T-cell (primary cell): ENCODE data around the gene ESR1. TPM values are rescaled to one million over a fixed set of nuclear protein-coding genes. Genes with fewer than 3 reads are reported as not detected.

Source experiments
- ATAC-seq, 4 experiments: fragments of 200-7000 bp in 3 of 4; fragments of 150-1000 bp in 1 of 4; cut with Tn5 transposase; replicated peaks in 1 of 4; 1 replicate in 3 of 4; 2 replicates in 1 of 4; pipeline ENCODE4 v1.10.0; 2021; ENCODE audit warnings: moderate library complexity in 3 of 4, mild to moderate bottlenecking in 2 of 4, moderate number of reproducible peaks in 1 of 4
- CTCF ChIA-PET, 2 donors: fragments of 300-600 bp; sonication (Branson Sonifier 250); formaldehyde crosslinking; loops; one replicate each; lab custom pipeline; 2022; ENCODE audit warnings: antibody characterized with exemption in 2 of 2; lab: Charles Lee
- POLR2A ChIA-PET, 2 donors: fragments of 300-600 bp; sonication (Branson Sonifier 250); formaldehyde crosslinking; loops; one replicate each; lab custom pipeline; 2022; ENCODE audit warnings: antibody characterized with exemption in 2 of 2; lab: Charles Lee
- DNase-seq, 35 experiments: peaks; one replicate each; pipeline versions ENCODE4 v3.0.0 to v3.0.0-alpha.2; 2013 to 2023
- H3K27ac ChIP-seq: one replicate; pipeline ENCODE4 v1.5.1; 2013; ENCODE audit warnings: low read length
- H3K27me3 ChIP-seq, 2 experiments: replicated peaks in 1 of 2; 1 replicate in 1 of 2; 2 replicates in 1 of 2; pipeline versions ENCODE4 v1.6.1 to v1.7.0; 2013; ENCODE audit warnings: low read length in 1 of 2, mixed read lengths in 1 of 2; ENCODE audit not compliant: control insufficient read depth in 2 of 2, insufficient read depth in 2 of 2; ENCODE audit errors: extremely low read depth in 1 of 2
- H3K36me3 ChIP-seq, 2 donors: 1 replicate in 1 of 2; 2 replicates in 1 of 2; pipeline versions ENCODE4 v1.6.1 to v1.7.0; 2013; ENCODE audit warnings: low read length in 1 of 2; ENCODE audit not compliant: control insufficient read depth in 2 of 2, insufficient read depth in 1 of 2; ENCODE audit errors: extremely low read depth in 1 of 2
- H3K4me1 ChIP-seq, 2 experiments: 1 replicate in 1 of 2; 2 replicates in 1 of 2; pipeline versions ENCODE4 v1.6.1 to v1.7.0; 2013; ENCODE audit warnings: low read length in 2 of 2, mixed read lengths in 1 of 2; ENCODE audit not compliant: insufficient read depth in 2 of 2, control insufficient read depth in 1 of 2; ENCODE audit errors: extremely low read depth in 1 of 2
- H3K4me3 ChIP-seq, 2 donors: 1 replicate in 1 of 2; 2 replicates in 1 of 2; pipeline versions ENCODE4 v1.5.1 to v1.7.0; 2013; ENCODE audit warnings: mild to moderate bottlenecking in 2 of 2, low read length in 1 of 2, moderate library complexity in 1 of 2; ENCODE audit not compliant: control insufficient read depth in 1 of 2; ENCODE audit errors: extremely low read depth in 1 of 2
- H3K9me3 ChIP-seq: 2 replicates; pipeline ENCODE4 v1.7.0; 2013
- H3K27ac Mint-ChIP-seq, 2 donors: one replicate each; pipeline ENCODE4 v1.8.0; 2020 to 2021; ENCODE audit warnings: mild to moderate bottlenecking in 2 of 2, mixed read lengths in 2 of 2
- H3K27me3 Mint-ChIP-seq, 2 donors: one replicate each; pipeline ENCODE4 v1.8.0; 2021 to 2022; ENCODE audit warnings: mixed read lengths in 2 of 2
- H3K36me3 Mint-ChIP-seq: one replicate; pipeline ENCODE4 v1.8.0; 2021; ENCODE audit warnings: mixed read lengths
- H3K4me1 Mint-ChIP-seq, 3 donors: one replicate each; pipeline ENCODE4 v1.8.0; 2020 to 2022; ENCODE audit warnings: mixed read lengths in 3 of 3, mild to moderate bottlenecking in 1 of 3
- H3K4me3 Mint-ChIP-seq, 3 donors: one replicate each; pipeline ENCODE4 v1.8.0; 2020 to 2022; ENCODE audit warnings: mild to moderate bottlenecking in 3 of 3, mixed read lengths in 3 of 3, moderate library complexity in 3 of 3
- H3K9me3 Mint-ChIP-seq, 3 donors: one replicate each; pipeline ENCODE4 v1.8.0; 2020 to 2022; ENCODE audit warnings: mixed read lengths in 3 of 3
- WGBS: methylation state at CpG from one replicate; pipeline ENCODE4 v1.1.5; 2013; ENCODE audit warnings: missing lambda C conversion rate; ENCODE audit not compliant: insufficient coverage; 5-methylcytosine and 5-hydroxymethylcytosine counted together
- total RNA-seq, 35 experiments: library from RNA in 6 of 35; stranded (reverse) in 6 of 35; fragments of 120-200 nt in 1 of 35; gene quantifications; one replicate each; pipeline versions ENCODE4 v1.2.1 to v1.2.4 and lab custom pipeline; 2013 to 2026

The ESR1 gene
- total RNA-seq, 5 donors from 2014 or later (not counting 1 experiment from before 2014, with no cell fraction given) = 1.5 to 7.3 (median 5.8) TPM

- ChIA-PET POLR2A (no interaction called here), CTCF (no interaction called here)
- Mint-ChIP-seq H3K27ac (no peak overlapping the region), H3K4me3 (no peak overlapping the region), H3K9me3 (peaks cover 0 to 9% (median 5%) of the 10 kb centered on the region in 3 donors), H3K27me3 (no peaks in the 10 kb centered on the region), H3K4me1 (no peaks in the 10 kb centered on the region), H3K36me3 (peaks cover 3% of the 10 kb centered on the region)
- H3K9me3 ChIP-seq = no peaks in the 10 kb centered on the region
- no peaks in the 10 kb centered on the region for H3K4me1 ChIP-seq
- no peak overlapping the region for H3K4me3 ChIP-seq
- DNase-seq (no peak), ATAC-seq (no peak)
- H3K27ac ChIP-seq = no peak overlapping the region
- no peaks in the 10 kb centered on the region for H3K36me3 ChIP-seq
- WGBS = 82% methylated on average over 3 of the region's 5 CpGs
- no peaks in the 10 kb centered on the region for H3K27me3 ChIP-seq
Observed at GRCh38 chr6:152034631-152035030, 227.1 kb downstream of the ESR1 start.

GRCh38 chr6:152046118-152046517 is 238.6 kb downstream of the ESR1 start:
- H3K4me1 Mint-ChIP-seq = no peaks in the 10 kb centered on the region
- Histone ChIP-seq H3K27ac (no peak overlapping the region), H3K27me3 (no peaks in the 10 kb centered on the region), H3K4me3 (no peak overlapping the region), H3K9me3 (no peaks in the 10 kb centered on the region), H3K4me1 (no peaks in the 10 kb centered on the region), H3K36me3 (no peaks in the 10 kb centered on the region)
- no peak overlapping the region for H3K27ac Mint-ChIP-seq
- WGBS = 100% methylated on average over 1 of the region's 2 CpGs
- ATAC-seq (no peak), DNase-seq (no peak)
- H3K27me3 Mint-ChIP-seq = no peaks in the 10 kb centered on the region
- H3K4me3 Mint-ChIP-seq = no peak overlapping the region
- POLR2A ChIA-PET = no interaction called here
- CTCF ChIA-PET = no interaction called here
- H3K9me3 Mint-ChIP-seq = peaks cover 0 to 7% (median 6%) of the 10 kb centered on the region in 3 donors
- no peaks in the 10 kb centered on the region for H3K36me3 Mint-ChIP-seq

GRCh38 chr6:152048921-152049320 is 241.4 kb downstream of the ESR1 start:
- Histone ChIP-seq H3K4me1 (no peaks in the 10 kb centered on the region), H3K27me3 (no peaks in the 10 kb centered on the region), H3K9me3 (no peaks in the 10 kb centered on the region), H3K27ac (no peak overlapping the region), H3K36me3 (no peaks in the 10 kb centered on the region), H3K4me3 (no peak overlapping the region)
- Mint-ChIP-seq H3K27me3 (no peaks in the 10 kb centered on the region), H3K27ac (no peak overlapping the region), H3K9me3 (no peaks in the 10 kb centered on the region), H3K4me1 (no peaks in the 10 kb centered on the region), H3K4me3 (no peak overlapping the region), H3K36me3 (no peaks in the 10 kb centered on the region)
- no peak for ATAC-seq
- no peak for DNase-seq
- ChIA-PET POLR2A (no interaction called here), CTCF (no interaction called here)

GRCh38 chr6:152049502-152049901 is 242.0 kb downstream of the ESR1 start:
- Mint-ChIP-seq H3K36me3 (no peaks in the 10 kb centered on the region), H3K27ac (no peak overlapping the region), H3K27me3 (no peaks in the 10 kb centered on the region), H3K4me1 (no peaks in the 10 kb centered on the region), H3K4me3 (no peak overlapping the region), H3K9me3 (no peaks in the 10 kb centered on the region)
- Histone ChIP-seq H3K27ac (no peak overlapping the region), H3K4me1 (no peaks in the 10 kb centered on the region), H3K27me3 (no peaks in the 10 kb centered on the region), H3K9me3 (no peaks in the 10 kb centered on the region), H3K36me3 (no peaks in the 10 kb centered on the region), H3K4me3 (no peak overlapping the region)
- 57% methylated on average over 1 of the region's 3 CpGs for WGBS
- ChIA-PET POLR2A (no interaction called here), CTCF (no interaction called here)
- no peak for ATAC-seq
- no peak for DNase-seq

- Mint-ChIP-seq H3K36me3 (no peaks in the 10 kb centered on the region), H3K4me3 (no peak overlapping the region), H3K4me1 (no peaks in the 10 kb centered on the region), H3K9me3 (no peaks in the 10 kb centered on the region), H3K27me3 (no peaks in the 10 kb centered on the region), H3K27ac (no peak overlapping the region)
- H3K27ac ChIP-seq = no peak overlapping the region
- POLR2A ChIA-PET = no interaction called here
- no peaks in the 10 kb centered on the region for H3K4me1 ChIP-seq
- no peaks in the 10 kb centered on the region for H3K27me3 ChIP-seq
- H3K36me3 ChIP-seq = no peaks in the 10 kb centered on the region
- no CpG with 5 or more reads among the region's 4 CpGs for WGBS
- CTCF ChIA-PET = no interaction called here
- ATAC-seq = no peak
- H3K4me3 ChIP-seq = no peak overlapping the region
- H3K9me3 ChIP-seq = no peaks in the 10 kb centered on the region
- DNase-seq = no peak
Observed at GRCh38 chr6:152050451-152051195, 243.1 kb downstream of the ESR1 start.

GRCh38 chr6:152052061-152052460 is 244.6 kb downstream of the ESR1 start:
- no peak for DNase-seq
- CTCF ChIA-PET = no interaction called here
- Histone ChIP-seq H3K36me3 (no peaks in the 10 kb centered on the region), H3K4me3 (no peak overlapping the region), H3K4me1 (no peaks in the 10 kb centered on the region), H3K27me3 (no peaks in the 10 kb centered on the region), H3K9me3 (no peaks in the 10 kb centered on the region), H3K27ac (no peak overlapping the region)
- no peak for ATAC-seq
- POLR2A ChIA-PET = no interaction called here
- no peak overlapping the region for H3K4me3 Mint-ChIP-seq
- H3K9me3 Mint-ChIP-seq = no peaks in the 10 kb centered on the region
- no peak overlapping the region for H3K27ac Mint-ChIP-seq
- no peaks in the 10 kb centered on the region for H3K4me1 Mint-ChIP-seq
- 25% methylated on average over 2 of the region's 6 CpGs for WGBS
- no peaks in the 10 kb centered on the region for H3K36me3 Mint-ChIP-seq
- no peaks in the 10 kb centered on the region for H3K27me3 Mint-ChIP-seq

- ChIA-PET CTCF (no interaction called here), POLR2A (no interaction called here)
- Mint-ChIP-seq H3K9me3 (no peaks in the 10 kb centered on the region), H3K4me1 (no peaks in the 10 kb centered on the region), H3K4me3 (no peak overlapping the region), H3K27ac (no peak overlapping the region), H3K27me3 (no peaks in the 10 kb centered on the region), H3K36me3 (no peaks in the 10 kb centered on the region)
- 81% methylated on average over 1 of the region's 1 CpG for WGBS
- ATAC-seq (no peak), DNase-seq (no peak)
- Histone ChIP-seq H3K27ac (no peak overlapping the region), H3K27me3 (no peaks in the 10 kb centered on the region), H3K9me3 (no peaks in the 10 kb centered on the region), H3K4me1 (no peaks in the 10 kb centered on the region), H3K4me3 (no peak overlapping the region), H3K36me3 (no peaks in the 10 kb centered on the region)
Observed at GRCh38 chr6:152053332-152053731, 245.8 kb downstream of the ESR1 start.
